B cell (primary cell): ENCODE data around the gene TRABD2B. TPM values are rescaled to one million over a fixed set of nuclear protein-coding genes. Genes with fewer than 3 reads are reported as not detected.

ENCODE experiments used
- ATAC-seq: fragments of 200-7000 bp; cut with Tn5 transposase; one replicate; pipeline ENCODE4 v1.10.0; 2021; ENCODE audit warnings: low read depth, mild to moderate bottlenecking, moderate number of reproducible peaks, moderate library complexity
- CTCF ChIA-PET: fragments of 350-600 bp; sonication (Branson Sonifier 250); formaldehyde crosslinking; loops from one replicate; lab custom pipeline; 2021; ENCODE audit warnings: antibody characterized with exemption, inconsistent platforms; lab: Charles Lee
- POLR2A ChIA-PET: fragments of 350-600 bp; sonication (Branson Sonifier 250); formaldehyde crosslinking; loops from one replicate; lab custom pipeline; 2021; ENCODE audit warnings: antibody characterized with exemption; lab: Charles Lee
- DNase-seq: peaks from one replicate; pipeline ENCODE4 v3.0.0; 2013
- H2AFZ ChIP-seq: 2 replicates; pipeline ENCODE4 v1.6.1; 2012; ENCODE audit warnings: mild to moderate bottlenecking, low read depth, low read length; ENCODE audit not compliant: insufficient read depth, poor library complexity, severe bottlenecking
- H3K27ac ChIP-seq, 2 donors: 1 replicate in 1 of 2; 2 replicates in 1 of 2; pipeline ENCODE4 v1.5.1; 2012 to 2013; ENCODE audit warnings: low read length in 2 of 2, mild to moderate bottlenecking in 2 of 2, moderate library complexity in 1 of 2
- H3K27me3 ChIP-seq, 4 experiments: fragments of 200-600 bp in 1 of 4; sonication (generic) in 1 of 4; replicated peaks in 1 of 4; 1 replicate in 2 of 4; 2 replicates in 2 of 4; pipeline versions ENCODE4 v1.6.1 to v1.7.0; 2013 to 2016; ENCODE audit warnings: low read length in 3 of 4, mild to moderate bottlenecking in 2 of 4, mixed read lengths in 1 of 4, moderate library complexity in 1 of 4; ENCODE audit not compliant: insufficient read depth in 4 of 4, control insufficient read depth in 3 of 4; ENCODE audit errors: control extremely low read depth in 1 of 4
- H3K36me3 ChIP-seq, 2 experiments: replicated peaks in 1 of 2; 1 replicate in 1 of 2; 2 replicates in 1 of 2; pipeline versions ENCODE4 v1.6.1 to v1.7.1; 2013; ENCODE audit warnings: low read length in 1 of 2; ENCODE audit not compliant: insufficient read depth in 2 of 2, control insufficient read depth in 1 of 2; ENCODE audit errors: control extremely low read depth in 1 of 2, extremely low read depth in 1 of 2
- H3K4me1 ChIP-seq, 2 donors: fragments of 200-600 bp in 1 of 2; sonication (generic) in 1 of 2; 1 replicate in 1 of 2; 2 replicates in 1 of 2; pipeline versions ENCODE4 v1.5.1 to v1.6.1; 2013 to 2017; ENCODE audit warnings: low read length in 2 of 2; ENCODE audit not compliant: control insufficient read depth in 2 of 2, insufficient read depth in 2 of 2
- H3K4me2 ChIP-seq: replicated peaks from 2 replicates; pipeline ENCODE3; 2012; ENCODE audit warnings: mild to moderate bottlenecking, low read depth, low read length; ENCODE audit not compliant: poor library complexity, severe bottlenecking
- H3K4me3 ChIP-seq, 5 experiments: fragments of 200-600 bp in 1 of 5; sonication (generic) in 1 of 5; 1 replicate in 3 of 5; 2 replicates in 2 of 5; pipeline versions ENCODE4 v1.5.1 to v1.7.0; 2011 to 2016; ENCODE audit warnings: low read length in 4 of 5, mild to moderate bottlenecking in 4 of 5, low read depth in 2 of 5, control low read depth in 1 of 5, moderate library complexity in 1 of 5; ENCODE audit not compliant: insufficient read depth in 1 of 5; ENCODE audit errors: control extremely low read depth in 1 of 5, extremely low read depth in 1 of 5
- H3K79me2 ChIP-seq: fragments of 200-600 bp; sonication (generic); one replicate; pipeline ENCODE4 v1.6.0; 2016; ENCODE audit warnings: low read length; ENCODE audit not compliant: control insufficient read depth, insufficient read depth
- H3K9ac ChIP-seq: fragments of 200-600 bp; sonication (generic); 2 replicates; pipeline ENCODE4 v1.6.1; 2017; ENCODE audit warnings: mild to moderate bottlenecking, low read length, moderate library complexity
- H3K9me3 ChIP-seq, 3 donors: one replicate each; pipeline versions ENCODE4 v1.6.1 to v1.7.1; 2013; ENCODE audit warnings: low read length in 2 of 3; ENCODE audit not compliant: control insufficient read depth in 2 of 3, insufficient read depth in 1 of 3; ENCODE audit errors: control extremely low read depth in 1 of 3
- H4K20me1 ChIP-seq: 2 replicates; pipeline ENCODE4 v1.6.0; 2012; ENCODE audit warnings: mild to moderate bottlenecking, low read length; ENCODE audit not compliant: insufficient read depth, control insufficient read depth, poor library complexity, severe bottlenecking
- H3K27ac Mint-ChIP-seq: one replicate; pipeline ENCODE4 v1.8.0; 2021; ENCODE audit warnings: mixed read lengths
- H3K27me3 Mint-ChIP-seq: one replicate; pipeline ENCODE4 v1.8.0; 2021; ENCODE audit warnings: mixed read lengths
- H3K4me1 Mint-ChIP-seq: one replicate; pipeline ENCODE4 v1.8.0; 2021; ENCODE audit warnings: mixed read lengths
- H3K4me3 Mint-ChIP-seq: one replicate; pipeline ENCODE4 v1.8.0; 2021; ENCODE audit warnings: mixed read lengths
- H3K9me3 Mint-ChIP-seq: one replicate; pipeline ENCODE4 v1.8.0; 2022; ENCODE audit warnings: mixed read lengths; ENCODE audit not compliant: insufficient read depth
- EZH2 ChIP-seq: IDR thresholded peaks from 2 replicates; pipeline ENCODE4 v1.6.1; 2012; ENCODE audit warnings: borderline replicate concordance, low read depth, mild to moderate bottlenecking, moderate library complexity, low read length; ENCODE audit not compliant: insufficient read depth, poor library complexity, severe bottlenecking
- WGBS: methylation state at CpG from one replicate; pipeline ENCODE4 v1.1.5; 2013; ENCODE audit warnings: missing lambda C conversion rate; ENCODE audit not compliant: insufficient coverage; 5-methylcytosine and 5-hydroxymethylcytosine counted together
- intact Hi-C: fragments of 100-400 bp; cut with micrococcal nuclease; formaldehyde crosslinking; loops from one replicate; pipeline ENCODE4 v1.10.0; 2022
- polyA plus RNA-seq: library from polyadenylated mRNA; depleted of rRNA; stranded (reverse); fragments of >200 nt; gene quantifications from 2 replicates; pipeline ENCODE4 v1.2.3, GENCODE V29; 2012
- total RNA-seq, 2 donors: library from RNA; stranded (reverse); fragments of 120-200 nt in 1 of 2; gene quantifications; 1 replicate in 1 of 2; 2 replicates in 1 of 2; pipeline versions ENCODE4 v1.2.3 to v1.2.4, GENCODE V29; 2013 to 2022
- TF ChIP-seq, protein P1 (sequence below): fragments of 200-600 bp; IDR thresholded peaks from one replicate; pipeline ENCODE4 v1.8.0; 2022; ENCODE audit warnings: antibody characterized with exemption, mild to moderate bottlenecking

The TRABD2B gene
- total and polyA plus RNA-seq, 2 donors (not counting 1 experiment from before 2014, with no cell fraction given): not detected

DNA sequence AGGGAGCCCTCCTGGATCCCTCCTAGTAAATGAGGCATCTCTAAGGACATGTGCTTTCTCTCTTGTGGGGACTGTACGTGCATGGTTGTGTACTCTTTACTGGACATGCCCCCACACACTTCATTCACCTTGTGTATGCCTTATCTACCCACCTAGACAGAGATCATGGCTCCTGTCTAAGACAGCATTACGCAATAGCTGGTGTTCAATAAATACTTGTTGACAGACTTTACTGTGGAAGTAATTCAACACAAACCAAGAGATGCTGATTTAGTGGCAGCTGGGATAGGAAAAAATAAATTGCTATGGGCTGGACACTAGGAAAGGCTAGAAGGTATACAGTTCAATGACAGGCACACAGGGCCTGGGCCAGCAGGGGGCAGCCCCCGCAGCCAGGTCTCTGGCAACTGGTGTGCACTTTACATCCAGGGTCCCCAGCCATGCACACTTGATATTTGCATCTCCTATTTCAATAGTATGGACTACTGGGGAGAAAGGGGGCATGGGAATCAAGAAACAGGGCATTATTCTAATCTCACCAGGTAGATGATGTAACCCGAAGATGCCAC is 24.2 kb downstream of the TRABD2B start:
- 72% methylated on average over 2 of the region's 4 CpGs for WGBS
- Histone ChIP-seq H3K79me2 (no peaks in the 10 kb centered on the region), H3K27ac (no peak overlapping the region), H3K27me3 (peaks cover 0 to 8% (median 0%) of the 10 kb centered on the region in 4 experiments), H3K4me3 (no peak overlapping the region), H3K4me1 (no peaks in the 10 kb centered on the region), H3K36me3 (no peaks in the 10 kb centered on the region), H3K9me3 (no peaks in the 10 kb centered on the region), H4K20me1 (no peaks in the 10 kb centered on the region), H3K4me2 (no peak overlapping the region), H3K9ac (no peak overlapping the region), H2AFZ (no peak overlapping the region)
- intact Hi-C loops: no loop called here
- H3K27me3 Mint-ChIP-seq: peaks cover 27% of the 10 kb centered on the region
- CTCF ChIA-PET: no interaction called here
- TF ChIP-seq EZH2: no peak
- TF ChIP-seq, protein P1, sequence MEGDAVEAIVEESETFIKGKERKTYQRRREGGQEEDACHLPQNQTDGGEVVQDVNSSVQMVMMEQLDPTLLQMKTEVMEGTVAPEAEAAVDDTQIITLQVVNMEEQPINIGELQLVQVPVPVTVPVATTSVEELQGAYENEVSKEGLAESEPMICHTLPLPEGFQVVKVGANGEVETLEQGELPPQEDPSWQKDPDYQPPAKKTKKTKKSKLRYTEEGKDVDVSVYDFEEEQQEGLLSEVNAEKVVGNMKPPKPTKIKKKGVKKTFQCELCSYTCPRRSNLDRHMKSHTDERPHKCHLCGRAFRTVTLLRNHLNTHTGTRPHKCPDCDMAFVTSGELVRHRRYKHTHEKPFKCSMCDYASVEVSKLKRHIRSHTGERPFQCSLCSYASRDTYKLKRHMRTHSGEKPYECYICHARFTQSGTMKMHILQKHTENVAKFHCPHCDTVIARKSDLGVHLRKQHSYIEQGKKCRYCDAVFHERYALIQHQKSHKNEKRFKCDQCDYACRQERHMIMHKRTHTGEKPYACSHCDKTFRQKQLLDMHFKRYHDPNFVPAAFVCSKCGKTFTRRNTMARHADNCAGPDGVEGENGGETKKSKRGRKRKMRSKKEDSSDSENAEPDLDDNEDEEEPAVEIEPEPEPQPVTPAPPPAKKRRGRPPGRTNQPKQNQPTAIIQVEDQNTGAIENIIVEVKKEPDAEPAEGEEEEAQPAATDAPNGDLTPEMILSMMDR: no peak
- H3K9me3 Mint-ChIP-seq: no peaks in the 10 kb centered on the region
- POLR2A ChIA-PET: no interaction called here
- H3K4me1 Mint-ChIP-seq: no peaks in the 10 kb centered on the region
- no peak overlapping the region for H3K4me3 Mint-ChIP-seq
- no peak overlapping the region for H3K27ac Mint-ChIP-seq
- no peak for ATAC-seq
- no peak for DNase-seq

GRCh38 chr1:47971385-47972160 is 25.6 kb downstream of the TRABD2B start:
- no peaks in the 10 kb centered on the region for H3K79me2 ChIP-seq
- H3K4me1 Mint-ChIP-seq: no peaks in the 10 kb centered on the region
- no peak overlapping the region for H3K4me3 Mint-ChIP-seq
- H3K4me1 ChIP-seq: no peaks in the 10 kb centered on the region
- H3K36me3 ChIP-seq: no peaks in the 10 kb centered on the region
- TF ChIP-seq EZH2: no peak
- TF ChIP-seq, protein P1: no peak
- ATAC-seq (no peak), DNase-seq (no peak)
- intact Hi-C loops: no loop called here
- no peaks in the 10 kb centered on the region for H3K9me3 Mint-ChIP-seq
- ChIA-PET CTCF (interaction anchor here (1.4 kb wide), 1 partner anchor 26 kb away, joined by 3 read pairs; no protein-coding TSS in a partner anchor), POLR2A (no interaction called here)
- no peaks in the 10 kb centered on the region for H3K9me3 ChIP-seq
- H3K4me2 ChIP-seq: no peak overlapping the region
- peaks cover 0 to 8% (median 0%) of the 10 kb centered on the region in 4 experiments for H3K27me3 ChIP-seq
- 90% methylated on average over 1 of the region's 2 CpGs for WGBS
- H3K27ac Mint-ChIP-seq: no peak overlapping the region
- H3K4me3 ChIP-seq: no peak overlapping the region
- peaks cover 31% of the 10 kb centered on the region for H3K27me3 Mint-ChIP-seq
- H3K9ac ChIP-seq: no peak overlapping the region
- no peak overlapping the region for H3K27ac ChIP-seq
- H4K20me1 ChIP-seq: no peaks in the 10 kb centered on the region
- H2AFZ ChIP-seq: no peak overlapping the region
